Measurements from ENCODE around the gene SREK1IP1. TPM values are rescaled to one million over a fixed set of nuclear protein-coding genes. Genes with fewer than 3 reads are reported as not detected.
A peak's percentile ranks its signal among the peaks of the same experiment; 100 is the strongest.
"Not testable (repeated sequence)": the region's sequence is repeated elsewhere in the genome, so short reads cannot be mapped to it uniquely, and the experiment has no call there.

The SREK1IP1 gene
- total and polyA plus RNA-seq, 2 experiments from 2014 or later: 7.3 to 30.5 TPM

- Histone ChIP-seq H3K4me3 (no peak overlapping the region), H3K79me2 (ENCODE audit: insufficient read depth) (peaks cover 40% of the 10 kb centered on the region; the same call in 1 of the 2 replicates), H3K27me3 (replicated peaks; ENCODE audit: insufficient read depth) (no peaks in the 10 kb centered on the region), H3K9me3 (ENCODE audit: low read depth) (no peaks in the 10 kb centered on the region), H4K20me1 (ENCODE audit: insufficient read depth) (no peaks in the 10 kb centered on the region), H3K9ac (no peak overlapping the region), H3K27ac (no peak overlapping the region), H3F3A (ENCODE audit: insufficient read depth) (no peaks in the 10 kb centered on the region), H2AFZ (no peak overlapping the region), H3K4me1 (ENCODE audit: insufficient read depth) (peaks cover 13% of the 10 kb centered on the region), H3K4me2 (ENCODE audit: unreplicated experiment) (no peak overlapping the region), H3K9me2 (ENCODE audit: insufficient read depth) (no peaks in the 10 kb centered on the region), H3K36me3 (ENCODE audit: low read depth) (peaks cover 21% of the 10 kb centered on the region)
- DNase-seq: peak; percentile 28
- in situ Hi-C loops (cut with MboI): no loop called here
- TF ChIP-seq EZH2phosphoT487 (IDR thresholded peaks at IDR 0.05; ENCODE audit: insufficient read depth, low read depth) (no peak), EZH2 (IDR thresholded peaks at IDR 0.05; ENCODE audit: insufficient read depth, poor library complexity, severe bottlenecking) (no peak)
These were observed 25.7 kb downstream of the SREK1IP1 start for GRCh38 chr5:64742821-64743220.

DNA sequence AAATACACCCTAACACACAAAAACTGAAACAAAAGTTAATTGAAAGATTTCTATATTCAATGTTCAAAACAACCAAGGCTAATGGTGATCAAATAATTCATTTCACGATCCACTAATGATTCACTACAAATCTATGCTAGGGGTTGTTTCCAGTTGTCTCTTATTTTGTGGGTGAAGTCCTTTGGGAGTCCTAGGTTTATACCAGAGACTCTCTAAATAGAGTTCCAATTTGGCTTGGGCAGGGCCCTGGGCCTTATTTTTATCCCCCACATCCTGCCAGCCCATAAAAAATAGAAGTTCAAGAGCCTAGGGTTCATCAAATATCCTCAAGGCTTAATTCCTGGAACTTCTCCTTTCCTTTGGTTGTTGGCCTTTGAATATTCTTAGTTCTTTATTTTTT lies 26.1 kb downstream of the SREK1IP1 start:
- DNase-seq: no peak
- Histone ChIP-seq H3K79me2 (ENCODE audit: insufficient read depth) (peaks cover 39% of the 10 kb centered on the region), H3K27ac (no peak overlapping the region), H3K27me3 (replicated peaks; ENCODE audit: insufficient read depth) (no peaks in the 10 kb centered on the region), H2AFZ (no peak overlapping the region), H3K36me3 (ENCODE audit: low read depth) (peaks cover 21% of the 10 kb centered on the region), H3K4me1 (ENCODE audit: insufficient read depth) (peaks cover 13% of the 10 kb centered on the region), H3F3A (ENCODE audit: insufficient read depth) (no peaks in the 10 kb centered on the region), H3K9me3 (ENCODE audit: low read depth) (no peaks in the 10 kb centered on the region), H4K20me1 (ENCODE audit: insufficient read depth) (no peaks in the 10 kb centered on the region), H3K4me3 (no peak overlapping the region), H3K4me2 (ENCODE audit: unreplicated experiment) (no peak overlapping the region), H3K9me2 (ENCODE audit: insufficient read depth) (no peaks in the 10 kb centered on the region), H3K9ac (no peak overlapping the region)
- in situ Hi-C loops (cut with MboI): no loop called here
- TF ChIP-seq EZH2 (IDR thresholded peaks at IDR 0.05; ENCODE audit: insufficient read depth, poor library complexity, severe bottlenecking): no peak
- TF ChIP-seq EZH2phosphoT487 (IDR thresholded peaks at IDR 0.05; ENCODE audit: insufficient read depth, low read depth): no peak
- 100% methylated on average over 1 of the region's 1 CpG for WGBS, 2 experiments (ENCODE audit: low coverage in 1 of 2, low lambda C conversion rate in 2 of 2, missing lambda C conversion rate in 2 of 2)

- Histone ChIP-seq H3K36me3 (ENCODE audit: low read depth) (peaks cover 29% of the 10 kb centered on the region), H3K27me3 (replicated peaks; ENCODE audit: insufficient read depth) (no peaks in the 10 kb centered on the region), H3K4me1 (ENCODE audit: insufficient read depth) (no peaks in the 10 kb centered on the region), H3K4me2 (ENCODE audit: unreplicated experiment) (no peak overlapping the region), H3K4me3 (no peak overlapping the region), H3K9me2 (ENCODE audit: insufficient read depth) (no peaks in the 10 kb centered on the region), H4K20me1 (ENCODE audit: insufficient read depth) (no peaks in the 10 kb centered on the region), H3K9me3 (ENCODE audit: low read depth) (no peaks in the 10 kb centered on the region), H3F3A (ENCODE audit: insufficient read depth) (no peaks in the 10 kb centered on the region), H2AFZ (no peak overlapping the region), H3K27ac (no peak overlapping the region), H3K9ac (no peak overlapping the region), H3K79me2 (ENCODE audit: insufficient read depth) (peaks cover 22% of the 10 kb centered on the region)
- in situ Hi-C loops (cut with MboI): no loop called here
- 90 to 97% methylated on average over 2 of the region's 2 CpGs for WGBS, 2 experiments (ENCODE audit: low coverage in 1 of 2, low lambda C conversion rate in 2 of 2, missing lambda C conversion rate in 2 of 2)
- DNase-seq: no peak
- TF ChIP-seq EZH2phosphoT487 (IDR thresholded peaks at IDR 0.05; ENCODE audit: insufficient read depth, low read depth) (no peak), EZH2 (IDR thresholded peaks at IDR 0.05; ENCODE audit: insufficient read depth, poor library complexity, severe bottlenecking) (no peak)
These were observed 41.3 kb downstream of the SREK1IP1 start for GRCh38 chr5:64727150-64727549.

GRCh38 chr5:64722588-64722987 lies 45.9 kb downstream of the SREK1IP1 start:
- Histone ChIP-seq H4K20me1 (ENCODE audit: insufficient read depth) (no peaks in the 10 kb centered on the region), H3K36me3 (ENCODE audit: low read depth) (peaks cover 34% of the 10 kb centered on the region), H3K9ac (no peak overlapping the region), H3K79me2 (ENCODE audit: insufficient read depth) (no peaks in the 10 kb centered on the region), H3K4me2 (ENCODE audit: unreplicated experiment) (no peak overlapping the region), H3K9me2 (ENCODE audit: insufficient read depth) (no peaks in the 10 kb centered on the region), H3K27me3 (replicated peaks; ENCODE audit: insufficient read depth) (no peaks in the 10 kb centered on the region), H3K9me3 (ENCODE audit: low read depth) (no peaks in the 10 kb centered on the region), H3K4me1 (ENCODE audit: insufficient read depth) (no peaks in the 10 kb centered on the region), H3F3A (ENCODE audit: insufficient read depth) (0 out of 2 replicates have a peak, but pooled peaks cover 6% of the 10 kb centered on the region), H2AFZ (no peak overlapping the region), H3K27ac (no peak overlapping the region), H3K4me3 (no peak overlapping the region)
- no peak for DNase-seq
- 98 to 100% methylated on average over 3 of the region's 3 CpGs for WGBS, 2 experiments (ENCODE audit: low coverage in 1 of 2, low lambda C conversion rate in 2 of 2, missing lambda C conversion rate in 2 of 2)
- TF ChIP-seq EZH2phosphoT487 (IDR thresholded peaks at IDR 0.05; ENCODE audit: insufficient read depth, low read depth) (no peak), EZH2 (IDR thresholded peaks at IDR 0.05; ENCODE audit: insufficient read depth, poor library complexity, severe bottlenecking) (no peak)
- in situ Hi-C loops (cut with MboI): no loop called here

GRCh38 chr5:64714495-64714894 lies 54.0 kb downstream of the SREK1IP1 start:
- WGBS, 2 experiments (ENCODE audit: low coverage in 1 of 2, low lambda C conversion rate in 2 of 2, missing lambda C conversion rate in 2 of 2): 81 to 97% methylated on average over 10 to 13 of the region's 16 CpGs
- H4K20me1 ChIP-seq (ENCODE audit: insufficient read depth); in situ Hi-C loops (cut with MboI): not testable (repeated sequence)

More at GRCh38 chr5:64714495-64714894, 54.0 kb downstream of the SREK1IP1 start:
- not testable (repeated sequence) for H3K27me3 ChIP-seq (replicated peaks; ENCODE audit: insufficient read depth); H3K27ac ChIP-seq; H3K4me2 ChIP-seq (ENCODE audit: unreplicated experiment); H2AFZ ChIP-seq; H3K4me1 ChIP-seq (ENCODE audit: insufficient read depth); H3K36me3 ChIP-seq (ENCODE audit: low read depth); H3K9me3 ChIP-seq (ENCODE audit: low read depth); H3K9me2 ChIP-seq (ENCODE audit: insufficient read depth); DNase-seq; H3K9ac ChIP-seq; H3K4me3 ChIP-seq; H3K79me2 ChIP-seq (ENCODE audit: insufficient read depth)
- 0 out of 2 replicates have a peak, but pooled peaks cover 15% of the 10 kb centered on the region for H3F3A ChIP-seq (ENCODE audit: insufficient read depth)
